ENCODE results near the gene ARPIN. TPM values are rescaled to one million over a fixed set of nuclear protein-coding genes. Genes with fewer than 3 reads are reported as not detected.
"Not testable (repeated sequence)": the region's sequence is repeated elsewhere in the genome, so short reads cannot be mapped to it uniquely, and the experiment has no call there.

The ARPIN gene
- polyA plus RNA-seq (2013, experiment 1 of 2; ENCODE audit: insufficient read length) = 13.5 TPM
- polyA plus RNA-seq (2013, experiment 2 of 2; ENCODE audit: insufficient read length) = 12.2 TPM

- DNase-seq = peak; percentile 57
These were observed at the start of gene ARPIN for GRCh38 chr15:89912674-89913396. Gene ARPIN (minus strand): TSS chr15:89912952. CDS start chr15:89912835, 117 bp downstream.

DNA sequence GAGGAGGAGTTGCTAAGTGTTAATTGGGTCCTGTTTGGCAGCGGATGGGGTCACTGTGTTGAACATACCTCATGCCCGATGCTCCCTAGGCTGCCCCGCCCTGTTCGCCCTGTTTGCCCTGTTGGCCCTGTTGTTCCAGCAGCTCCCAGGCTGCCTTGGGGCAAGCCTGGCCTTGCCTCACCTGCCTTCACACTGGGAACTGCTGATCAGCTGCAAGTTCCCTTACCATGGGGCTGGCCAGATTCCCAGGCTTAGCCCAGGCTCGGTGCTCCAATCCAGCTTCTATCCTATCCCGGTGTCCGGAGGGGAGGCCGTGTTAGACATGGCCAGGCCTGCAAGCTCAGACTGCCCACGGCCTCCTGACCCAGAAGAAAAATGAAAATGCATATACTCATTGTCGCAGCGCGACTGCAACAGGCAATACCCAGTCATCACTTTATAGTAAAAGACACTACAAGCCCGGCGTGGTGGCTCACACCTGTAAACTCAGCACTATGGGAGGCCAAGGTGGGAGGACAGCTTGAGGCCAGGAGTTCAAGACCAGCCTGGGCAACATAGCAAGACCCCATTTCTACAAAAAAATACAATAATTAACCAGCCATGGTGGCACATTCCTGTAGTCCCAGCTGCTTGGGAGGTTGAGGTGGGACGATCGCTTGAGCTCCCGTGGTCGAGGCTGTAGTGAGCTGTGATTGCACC lies 45.5 kb upstream of the ARPIN start:
- DNase-seq = no peak

GRCh38 chr15:89955449-89955998 lies 42.8 kb upstream of the ARPIN start:
- not testable (repeated sequence) for DNase-seq

GRCh38 chr15:89954541-89954940 lies 41.8 kb upstream of the ARPIN start:
- DNase-seq = no peak

DNA sequence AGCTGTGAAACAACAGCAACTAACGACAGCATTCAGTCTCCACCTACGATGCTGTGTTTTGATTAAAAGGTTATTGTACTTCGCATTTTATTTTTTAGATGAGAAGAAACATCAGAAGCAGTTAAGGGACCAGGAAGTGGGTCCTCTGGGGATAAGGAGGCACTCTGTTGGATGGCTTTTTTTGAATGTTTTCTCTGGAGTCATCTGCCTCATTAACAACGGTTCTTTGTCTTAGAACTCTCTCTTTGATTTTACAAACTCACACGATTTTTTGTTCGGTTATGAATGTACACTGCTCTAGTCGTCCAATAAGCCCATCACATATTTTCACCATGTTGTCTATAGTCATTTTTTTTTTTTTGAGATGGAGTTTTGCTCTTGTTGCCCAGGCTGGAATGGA lies 36.0 kb upstream of the ARPIN start:
- no peak for DNase-seq

- no peak for DNase-seq
These were observed 34.6 kb upstream of the ARPIN start for GRCh38 chr15:89947385-89947784.

DNA sequence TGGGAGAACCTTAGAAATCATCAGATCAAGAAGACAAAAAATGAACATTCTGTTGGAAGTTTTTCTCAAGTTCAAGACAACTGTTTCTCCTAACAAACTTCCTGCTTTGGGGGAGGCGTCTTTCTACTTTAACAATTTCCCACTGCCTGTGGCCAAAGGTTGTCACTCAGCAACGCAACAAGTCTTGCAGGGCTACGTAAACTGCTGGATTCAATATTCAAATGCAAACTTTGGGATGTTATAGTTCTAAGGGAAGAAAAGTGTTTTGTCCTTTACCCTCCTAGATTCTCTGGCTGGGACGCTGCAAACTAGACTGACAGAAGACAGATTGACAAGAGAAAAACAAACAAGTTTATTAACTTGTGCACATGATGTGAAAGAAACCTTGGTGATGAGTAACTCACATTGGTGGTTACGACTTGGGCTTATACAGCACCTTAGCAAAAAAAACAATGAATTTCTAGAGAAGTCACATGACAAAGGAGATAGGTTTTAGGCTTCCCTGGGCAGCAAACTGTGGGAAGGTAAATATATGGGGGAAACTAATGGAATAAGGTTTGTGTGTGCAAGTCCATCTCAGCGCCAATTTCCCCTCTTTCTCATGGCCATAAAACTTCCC lies 34.0 kb upstream of the ARPIN start:
- no peak for DNase-seq

DNA sequence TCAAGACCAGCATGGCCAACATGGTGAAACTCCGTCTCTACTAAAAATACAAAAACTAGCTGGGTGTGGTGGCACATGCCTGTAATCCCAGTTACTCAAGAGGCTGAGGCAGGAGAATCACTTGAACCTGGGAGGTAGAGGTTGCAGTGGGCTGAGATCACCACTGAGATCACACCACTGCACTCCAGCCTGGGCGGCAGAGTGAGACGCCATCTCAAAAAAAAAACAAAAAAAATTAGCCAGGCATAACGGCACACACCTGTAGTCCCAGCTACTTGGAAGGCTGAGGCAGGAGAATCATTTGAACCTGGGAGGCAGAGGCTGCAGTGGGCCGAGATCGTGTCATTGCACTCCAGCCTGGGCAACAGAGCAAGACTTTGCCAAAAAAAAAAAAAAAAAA lies 31.0 kb upstream of the ARPIN start:
- DNase-seq = not testable (repeated sequence)

GRCh38 chr15:89939910-89940309 lies 27.2 kb upstream of the ARPIN start:
- no peak for DNase-seq

DNA sequence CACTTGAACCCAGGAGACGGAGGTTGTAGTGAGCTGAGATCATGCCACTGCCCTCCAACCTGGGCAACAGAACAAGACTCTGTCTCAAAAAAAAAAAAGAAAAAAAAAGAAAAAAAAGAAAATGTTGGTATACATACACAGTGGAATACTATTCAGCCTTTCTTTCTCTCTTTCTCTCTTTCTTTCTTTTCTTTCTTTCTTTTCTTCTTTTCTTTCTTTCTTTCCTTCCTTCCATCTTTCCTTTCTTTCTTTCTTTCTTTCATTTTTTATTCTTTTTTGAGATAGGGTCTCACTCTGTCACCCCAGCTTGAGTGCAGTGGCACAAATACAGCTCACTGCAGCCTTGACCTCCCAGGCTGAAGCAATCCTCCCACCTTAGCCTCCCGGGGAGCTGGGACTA lies 26.6 kb upstream of the ARPIN start:
- not testable (repeated sequence) for DNase-seq

- peak; percentile 3 for DNase-seq
These were observed 24.9 kb upstream of the ARPIN start for GRCh38 chr15:89937365-89938350.

- DNase-seq = no peak
These were observed 24.1 kb upstream of the ARPIN start for GRCh38 chr15:89936786-89937265.

DNA sequence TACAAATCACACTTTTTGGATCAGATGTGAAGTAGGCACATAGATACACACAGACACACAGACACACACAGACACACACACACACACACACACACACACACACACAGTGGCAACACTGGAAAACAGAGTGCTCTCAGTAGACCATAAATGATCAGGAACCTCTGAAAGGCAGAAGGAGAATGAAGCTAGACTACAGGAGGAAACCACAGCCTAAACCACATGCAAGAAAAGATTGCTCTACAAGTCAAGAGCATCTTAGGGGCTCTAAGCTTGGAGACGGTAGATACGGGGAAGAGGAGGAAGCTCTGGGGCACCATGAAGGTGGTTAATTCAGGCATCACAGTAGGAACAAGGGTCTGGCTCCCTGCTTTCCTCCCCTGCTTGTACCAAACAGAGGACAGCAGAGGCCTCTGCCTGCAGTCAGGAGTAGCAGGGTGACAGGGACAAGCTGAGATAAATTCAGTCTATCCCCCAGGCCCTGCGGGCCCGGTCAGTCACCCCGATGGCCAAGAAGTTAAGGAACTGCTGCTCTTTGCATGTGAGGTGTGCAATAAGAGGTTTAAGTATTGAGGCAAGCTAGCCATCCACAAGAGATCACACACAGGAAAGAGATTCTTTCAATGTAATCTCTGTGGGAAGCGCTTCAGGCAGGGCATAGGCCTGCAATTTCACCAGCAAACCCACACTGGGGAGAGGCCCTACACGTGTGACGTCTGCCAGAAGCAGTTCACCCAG lies 23.5 kb upstream of the ARPIN start:
- no peak for DNase-seq

- no peak for DNase-seq
These were observed 20.1 kb upstream of the ARPIN start for GRCh38 chr15:89932880-89933279.

DNA sequence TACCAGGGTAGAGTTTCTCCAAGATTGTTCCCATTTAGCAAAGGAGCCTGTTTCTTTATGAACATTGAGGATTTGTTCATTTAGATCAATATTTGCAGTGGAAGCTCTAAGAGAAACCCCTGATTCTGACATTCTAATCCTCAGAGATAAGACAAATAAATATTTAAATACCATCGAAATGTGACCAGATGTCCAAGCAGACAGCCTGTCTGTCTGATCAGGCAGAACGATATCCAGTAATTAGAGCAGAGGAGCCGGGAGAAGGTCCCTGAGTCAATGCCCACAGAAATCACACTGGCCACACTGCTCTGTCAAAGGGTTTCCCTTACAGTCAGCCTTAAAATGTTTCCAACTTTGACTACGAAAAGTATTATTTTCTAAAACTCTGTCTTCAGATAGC lies 15.7 kb upstream of the ARPIN start:
- DNase-seq = no peak

DNA sequence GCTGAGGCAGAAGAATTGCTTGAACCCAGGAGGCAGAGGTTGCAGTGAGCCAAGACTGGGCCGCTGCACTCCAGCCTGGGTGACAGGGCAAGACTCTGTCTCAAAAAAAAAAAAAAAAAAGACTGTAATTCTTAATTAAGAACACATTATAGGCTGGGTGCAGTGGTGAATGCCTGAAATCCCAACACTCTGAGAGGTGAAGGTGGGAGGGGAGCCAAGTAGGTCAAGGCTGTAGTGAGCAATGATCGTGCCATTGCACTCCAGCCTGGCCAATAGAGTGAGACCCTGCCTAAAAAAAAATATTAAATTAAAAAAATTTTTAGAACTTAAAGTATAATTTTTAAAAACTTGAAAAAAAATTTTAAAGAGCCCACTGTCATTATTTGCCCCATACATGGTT lies 13.4 kb upstream of the ARPIN start:
- peak; percentile 71 for DNase-seq

- no peak for DNase-seq
These were observed 4.8 kb upstream of the ARPIN start for GRCh38 chr15:89917442-89918101.

- DNase-seq = no peak
These were observed 3.9 kb upstream of the ARPIN start for GRCh38 chr15:89916660-89917059.

GRCh38 chr15:89912145-89912673 lies 543 bp downstream of the ARPIN start:
- peak; percentile 12 for DNase-seq

Measured in fibroblast of skin of abdomen (primary cell).